ENCODE results near the gene CLDN24. TPM values are rescaled to one million over a fixed set of nuclear protein-coding genes. Genes with fewer than 3 reads are reported as not detected.

CLDN24 gene
- total RNA-seq, 1 experiment from 2014 or later: not detected

DNA sequence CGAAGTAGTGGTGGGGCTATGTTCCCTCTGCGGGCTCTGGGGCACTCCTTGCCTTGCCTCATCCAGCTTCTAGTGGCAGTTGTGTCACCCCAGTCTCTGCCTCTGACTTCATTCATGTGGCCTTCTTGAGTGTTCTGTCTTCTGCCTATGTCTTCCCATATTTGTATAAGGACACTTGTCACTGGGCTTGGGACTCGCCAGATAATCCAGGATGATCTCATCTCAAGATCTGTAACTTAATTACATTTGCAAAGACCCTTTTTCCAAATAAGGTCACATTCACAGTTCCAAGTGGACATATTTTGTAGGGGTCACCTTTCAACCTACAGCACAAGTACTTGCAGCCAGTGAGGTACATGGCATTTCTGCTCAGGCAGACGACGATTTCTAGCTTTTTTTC, 30.3 kb upstream of the CLDN24 start:
- H3K27me3 Mint-ChIP-seq (ENCODE audit: low read depth): no peaks in the 10 kb centered on the region; the same call in 1 of the 2 replicates
- POLR2A ChIA-PET: no interaction called here
- CTCF ChIA-PET: interaction anchor here (0.6 kb wide), 1 partner anchor 11 kb away, joined by 3 read pairs; no protein-coding TSS in a partner anchor

More for the DNA sequence above, 30.3 kb upstream of the CLDN24 start:
- H3K9me3 Mint-ChIP-seq: no peaks in the 10 kb centered on the region
- H3K4me3 Mint-ChIP-seq: no peak overlapping the region
- H3K36me3 Mint-ChIP-seq: no peaks in the 10 kb centered on the region
- no peak overlapping the region for H3K27ac Mint-ChIP-seq
- no peak for DNase-seq (ENCODE audit: low spot score)
- TF ChIP-seq, protein P1, sequence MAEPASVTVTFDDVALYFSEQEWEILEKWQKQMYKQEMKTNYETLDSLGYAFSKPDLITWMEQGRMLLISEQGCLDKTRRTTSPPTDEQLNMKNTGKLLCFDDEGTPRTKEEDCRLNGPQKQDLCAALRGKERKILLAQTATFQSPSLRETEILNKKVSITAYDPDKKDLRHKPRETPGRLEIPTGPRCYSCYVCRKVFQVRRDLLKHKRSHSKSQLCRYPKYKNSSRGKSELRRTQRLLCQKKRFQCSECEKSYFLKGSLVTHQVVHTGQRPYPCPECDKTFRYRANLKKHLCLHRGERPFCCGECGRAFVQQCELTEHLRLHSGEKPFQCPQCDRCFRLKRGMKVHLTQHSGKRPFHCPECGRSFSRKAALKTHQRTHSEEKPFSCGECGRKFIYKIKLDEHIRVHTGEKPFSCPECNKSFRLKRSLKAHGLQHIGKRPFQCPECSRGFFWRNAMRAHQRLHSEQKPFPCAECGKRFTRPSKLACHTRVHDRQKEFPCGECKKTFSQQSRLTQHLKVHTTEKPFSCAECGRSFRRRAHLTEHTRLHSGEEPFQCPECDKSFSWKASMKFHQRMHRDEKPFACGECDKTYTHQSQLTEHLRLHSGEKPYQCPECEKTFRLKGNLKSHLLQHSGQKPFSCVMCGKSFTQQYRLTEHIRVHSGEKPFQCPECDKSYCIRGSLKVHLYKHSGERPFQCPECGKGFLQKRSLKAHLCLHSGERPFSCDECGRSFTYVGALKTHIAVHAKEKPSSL (CRISPR knock-in tag; conservative IDR thresholded peaks at IDR 0.05): no peak
- no peak for TF ChIP-seq GTF2I (CRISPR knock-in tag; conservative IDR thresholded peaks at IDR 0.05)
- TF ChIP-seq, protein P2, sequence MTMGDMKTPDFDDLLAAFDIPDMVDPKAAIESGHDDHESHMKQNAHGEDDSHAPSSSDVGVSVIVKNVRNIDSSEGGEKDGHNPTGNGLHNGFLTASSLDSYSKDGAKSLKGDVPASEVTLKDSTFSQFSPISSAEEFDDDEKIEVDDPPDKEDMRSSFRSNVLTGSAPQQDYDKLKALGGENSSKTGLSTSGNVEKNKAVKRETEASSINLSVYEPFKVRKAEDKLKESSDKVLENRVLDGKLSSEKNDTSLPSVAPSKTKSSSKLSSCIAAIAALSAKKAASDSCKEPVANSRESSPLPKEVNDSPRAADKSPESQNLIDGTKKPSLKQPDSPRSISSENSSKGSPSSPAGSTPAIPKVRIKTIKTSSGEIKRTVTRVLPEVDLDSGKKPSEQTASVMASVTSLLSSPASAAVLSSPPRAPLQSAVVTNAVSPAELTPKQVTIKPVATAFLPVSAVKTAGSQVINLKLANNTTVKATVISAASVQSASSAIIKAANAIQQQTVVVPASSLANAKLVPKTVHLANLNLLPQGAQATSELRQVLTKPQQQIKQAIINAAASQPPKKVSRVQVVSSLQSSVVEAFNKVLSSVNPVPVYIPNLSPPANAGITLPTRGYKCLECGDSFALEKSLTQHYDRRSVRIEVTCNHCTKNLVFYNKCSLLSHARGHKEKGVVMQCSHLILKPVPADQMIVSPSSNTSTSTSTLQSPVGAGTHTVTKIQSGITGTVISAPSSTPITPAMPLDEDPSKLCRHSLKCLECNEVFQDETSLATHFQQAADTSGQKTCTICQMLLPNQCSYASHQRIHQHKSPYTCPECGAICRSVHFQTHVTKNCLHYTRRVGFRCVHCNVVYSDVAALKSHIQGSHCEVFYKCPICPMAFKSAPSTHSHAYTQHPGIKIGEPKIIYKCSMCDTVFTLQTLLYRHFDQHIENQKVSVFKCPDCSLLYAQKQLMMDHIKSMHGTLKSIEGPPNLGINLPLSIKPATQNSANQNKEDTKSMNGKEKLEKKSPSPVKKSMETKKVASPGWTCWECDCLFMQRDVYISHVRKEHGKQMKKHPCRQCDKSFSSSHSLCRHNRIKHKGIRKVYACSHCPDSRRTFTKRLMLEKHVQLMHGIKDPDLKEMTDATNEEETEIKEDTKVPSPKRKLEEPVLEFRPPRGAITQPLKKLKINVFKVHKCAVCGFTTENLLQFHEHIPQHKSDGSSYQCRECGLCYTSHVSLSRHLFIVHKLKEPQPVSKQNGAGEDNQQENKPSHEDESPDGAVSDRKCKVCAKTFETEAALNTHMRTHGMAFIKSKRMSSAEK (CRISPR knock-in tag; IDR thresholded peaks at IDR 0.05; ENCODE audit: borderline replicate concordance): no peak
- TF ChIP-seq, protein P3, sequence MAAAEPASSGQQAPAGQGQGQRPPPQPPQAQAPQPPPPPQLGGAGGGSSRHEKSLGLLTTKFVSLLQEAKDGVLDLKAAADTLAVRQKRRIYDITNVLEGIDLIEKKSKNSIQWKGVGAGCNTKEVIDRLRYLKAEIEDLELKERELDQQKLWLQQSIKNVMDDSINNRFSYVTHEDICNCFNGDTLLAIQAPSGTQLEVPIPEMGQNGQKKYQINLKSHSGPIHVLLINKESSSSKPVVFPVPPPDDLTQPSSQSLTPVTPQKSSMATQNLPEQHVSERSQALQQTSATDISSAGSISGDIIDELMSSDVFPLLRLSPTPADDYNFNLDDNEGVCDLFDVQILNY (CRISPR knock-in tag; IDR thresholded peaks at IDR 0.05): no peak
- TF ChIP-seq HMGA2 (CRISPR knock-in tag; IDR thresholded peaks at IDR 0.05): no peak
- TF ChIP-seq, protein P4, sequence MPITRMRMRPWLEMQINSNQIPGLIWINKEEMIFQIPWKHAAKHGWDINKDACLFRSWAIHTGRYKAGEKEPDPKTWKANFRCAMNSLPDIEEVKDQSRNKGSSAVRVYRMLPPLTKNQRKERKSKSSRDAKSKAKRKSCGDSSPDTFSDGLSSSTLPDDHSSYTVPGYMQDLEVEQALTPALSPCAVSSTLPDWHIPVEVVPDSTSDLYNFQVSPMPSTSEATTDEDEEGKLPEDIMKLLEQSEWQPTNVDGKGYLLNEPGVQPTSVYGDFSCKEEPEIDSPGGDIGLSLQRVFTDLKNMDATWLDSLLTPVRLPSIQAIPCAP (CRISPR knock-in tag; IDR thresholded peaks at IDR 0.05): no peak
- TF ChIP-seq ZNF138 (CRISPR knock-in tag; conservative IDR thresholded peaks at IDR 0.05): no peak
- TF ChIP-seq, protein P5, sequence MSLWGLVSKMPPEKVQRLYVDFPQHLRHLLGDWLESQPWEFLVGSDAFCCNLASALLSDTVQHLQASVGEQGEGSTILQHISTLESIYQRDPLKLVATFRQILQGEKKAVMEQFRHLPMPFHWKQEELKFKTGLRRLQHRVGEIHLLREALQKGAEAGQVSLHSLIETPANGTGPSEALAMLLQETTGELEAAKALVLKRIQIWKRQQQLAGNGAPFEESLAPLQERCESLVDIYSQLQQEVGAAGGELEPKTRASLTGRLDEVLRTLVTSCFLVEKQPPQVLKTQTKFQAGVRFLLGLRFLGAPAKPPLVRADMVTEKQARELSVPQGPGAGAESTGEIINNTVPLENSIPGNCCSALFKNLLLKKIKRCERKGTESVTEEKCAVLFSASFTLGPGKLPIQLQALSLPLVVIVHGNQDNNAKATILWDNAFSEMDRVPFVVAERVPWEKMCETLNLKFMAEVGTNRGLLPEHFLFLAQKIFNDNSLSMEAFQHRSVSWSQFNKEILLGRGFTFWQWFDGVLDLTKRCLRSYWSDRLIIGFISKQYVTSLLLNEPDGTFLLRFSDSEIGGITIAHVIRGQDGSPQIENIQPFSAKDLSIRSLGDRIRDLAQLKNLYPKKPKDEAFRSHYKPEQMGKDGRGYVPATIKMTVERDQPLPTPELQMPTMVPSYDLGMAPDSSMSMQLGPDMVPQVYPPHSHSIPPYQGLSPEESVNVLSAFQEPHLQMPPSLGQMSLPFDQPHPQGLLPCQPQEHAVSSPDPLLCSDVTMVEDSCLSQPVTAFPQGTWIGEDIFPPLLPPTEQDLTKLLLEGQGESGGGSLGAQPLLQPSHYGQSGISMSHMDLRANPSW (CRISPR knock-in tag; conservative IDR thresholded peaks at IDR 0.05; ENCODE audit: low read depth): no peak
- TF ChIP-seq NR3C1 (CRISPR knock-in tag; conservative IDR thresholded peaks at IDR 0.05; ENCODE audit: low read depth): no peak
- no peak for TF ChIP-seq CREM (CRISPR knock-in tag; IDR thresholded peaks at IDR 0.05)
- TF ChIP-seq TEAD4 (CRISPR knock-in tag; IDR thresholded peaks at IDR 0.05): no peak
- TF ChIP-seq ZNF317 (CRISPR knock-in tag; IDR thresholded peaks at IDR 0.05; ENCODE audit: borderline replicate concordance, low read depth): no peak
- no peak for TF ChIP-seq ETV6 (CRISPR knock-in tag; IDR thresholded peaks at IDR 0.05)
- TF ChIP-seq NFE2L1 (CRISPR knock-in tag; IDR thresholded peaks at IDR 0.05): no peak
- no peak for TF ChIP-seq CREB1 (CRISPR knock-in tag; IDR thresholded peaks at IDR 0.05)
- no peak for TF ChIP-seq TP53 (CRISPR knock-in tag; IDR thresholded peaks at IDR 0.05)
- no peak for TF ChIP-seq ZNF219 (CRISPR knock-in tag; IDR thresholded peaks at IDR 0.05; ENCODE audit: borderline replicate concordance)
- TF ChIP-seq GRHL2 (CRISPR knock-in tag; IDR thresholded peaks at IDR 0.05; ENCODE audit: insufficient replicate concordance, severe bottlenecking): no peak
- TF ChIP-seq NR2C2 (CRISPR knock-in tag; IDR thresholded peaks at IDR 0.05): no peak
- ATAC-seq: no peak
- H3K4me1 Mint-ChIP-seq: 0 out of 2 replicates have a peak, but pooled peaks cover 3% of the 10 kb centered on the region
